Vagina (tissue), 2 donors: ENCODE data around the gene NKAIN4.

Experiments used
- POLR2A ChIP-seq, 2 donors: fragments of 450-650 bp; IDR thresholded peaks; one replicate each; pipeline ENCODE4 v1.6.1; 2017; ENCODE audit warnings: antibody characterized with exemption in 2 of 2, mild to moderate bottlenecking in 2 of 2, moderate library complexity in 2 of 2
- TF ChIP-seq, protein P1 (sequence below), 3 experiments: fragments of 450-650 bp in 2 of 3; fragments of 200-600 bp in 1 of 3; sonication (generic) in 1 of 3; IDR thresholded peaks; one replicate each; pipeline ENCODE4 v1.5.1; 2017 to 2019; ENCODE audit warnings: antibody characterized with exemption in 3 of 3, mild to moderate bottlenecking in 2 of 3, moderate library complexity in 2 of 3

- TF ChIP-seq, protein P1, sequence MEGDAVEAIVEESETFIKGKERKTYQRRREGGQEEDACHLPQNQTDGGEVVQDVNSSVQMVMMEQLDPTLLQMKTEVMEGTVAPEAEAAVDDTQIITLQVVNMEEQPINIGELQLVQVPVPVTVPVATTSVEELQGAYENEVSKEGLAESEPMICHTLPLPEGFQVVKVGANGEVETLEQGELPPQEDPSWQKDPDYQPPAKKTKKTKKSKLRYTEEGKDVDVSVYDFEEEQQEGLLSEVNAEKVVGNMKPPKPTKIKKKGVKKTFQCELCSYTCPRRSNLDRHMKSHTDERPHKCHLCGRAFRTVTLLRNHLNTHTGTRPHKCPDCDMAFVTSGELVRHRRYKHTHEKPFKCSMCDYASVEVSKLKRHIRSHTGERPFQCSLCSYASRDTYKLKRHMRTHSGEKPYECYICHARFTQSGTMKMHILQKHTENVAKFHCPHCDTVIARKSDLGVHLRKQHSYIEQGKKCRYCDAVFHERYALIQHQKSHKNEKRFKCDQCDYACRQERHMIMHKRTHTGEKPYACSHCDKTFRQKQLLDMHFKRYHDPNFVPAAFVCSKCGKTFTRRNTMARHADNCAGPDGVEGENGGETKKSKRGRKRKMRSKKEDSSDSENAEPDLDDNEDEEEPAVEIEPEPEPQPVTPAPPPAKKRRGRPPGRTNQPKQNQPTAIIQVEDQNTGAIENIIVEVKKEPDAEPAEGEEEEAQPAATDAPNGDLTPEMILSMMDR (IDR thresholded peaks at IDR 0.05): no peak
- no peak for TF ChIP-seq POLR2A (IDR thresholded peaks at IDR 0.05)
Observed at GRCh38 chr20:63275825-63276224, 21.6 kb upstream of the NKAIN4 start.
